Measurements from ENCODE around the gene GON7. TPM values are rescaled to one million over a fixed set of nuclear protein-coding genes. Genes with fewer than 3 reads are reported as not detected.
"Not testable (repeated sequence)": the region's sequence is repeated elsewhere in the genome, so short reads cannot be mapped to it uniquely, and the experiment has no call there.

The GON7 gene
- total and polyA plus RNA-seq, 8 donors, result 4.6 to 14.9 (median 6.2) TPM

GRCh38 chr14:93175492-93175891, 31.4 kb downstream of the GON7 start:
- FAIRE-seq (no peak), DNase-seq (no peak), ATAC-seq (no peak)
- TF ChIP-seq CTCF (IDR thresholded peaks at IDR 0.05), result no peak
- no peaks in the 10 kb centered on the region for H3K36me3 ChIP-seq
- WGBS, 2 donors, result 75 to 82% methylated on average over 6 of the region's 6 CpGs
- no peak overlapping the region for H3K27ac ChIP-seq
- no peaks in the 10 kb centered on the region for H3K9me3 ChIP-seq
- H3K4me1 ChIP-seq, result no peaks in the 10 kb centered on the region
- no peak overlapping the region for H3K4me3 ChIP-seq
- no peaks in the 10 kb centered on the region for H3K27me3 ChIP-seq
- intact Hi-C loops (cut with DNase I), result no loop called here

GRCh38 chr14:93174731-93175130, 32.1 kb downstream of the GON7 start:
- FAIRE-seq; H3K4me3 ChIP-seq; ATAC-seq; intact Hi-C loops (cut with DNase I); H3K27me3 ChIP-seq; H3K36me3 ChIP-seq; H3K9me3 ChIP-seq; H3K4me1 ChIP-seq; DNase-seq: not testable (repeated sequence)
- 75 to 78% methylated on average over 5 of the region's 5 CpGs for WGBS, 2 donors
- H3K27ac ChIP-seq, result peak overlapping the region in 1 of 4 donors; percentile 57

- H3K36me3 ChIP-seq, result no peaks in the 10 kb centered on the region
- intact Hi-C loops (cut with DNase I), result no loop called here
- H3K4me1 ChIP-seq, result no peaks in the 10 kb centered on the region
- DNase-seq (no peak), ATAC-seq (peak in 3 of 4 donors; percentile 35 to 65 (median 62)), FAIRE-seq (no peak)
- no peaks in the 10 kb centered on the region for H3K27me3 ChIP-seq
- H3K9me3 ChIP-seq, result no peaks in the 10 kb centered on the region
- no peak for TF ChIP-seq CTCF (IDR thresholded peaks at IDR 0.05)
- H3K4me3 ChIP-seq, result no peak overlapping the region
- 42 to 44% methylated on average over 10 of the region's 10 CpGs for WGBS, 2 donors
- H3K27ac ChIP-seq, result peak overlapping the region in 2 of 4 donors; percentile 50 to 57
Measured at GRCh38 chr14:93173943-93174395, 32.9 kb downstream of the GON7 start.

- ATAC-seq (no peak), DNase-seq (peak in 1 of 6 donors; percentile 16), FAIRE-seq (no peak)
- no peaks in the 10 kb centered on the region for H3K36me3 ChIP-seq
- TF ChIP-seq CTCF (IDR thresholded peaks at IDR 0.05), result no peak
- no peaks in the 10 kb centered on the region for H3K4me1 ChIP-seq
- WGBS, 2 donors, result 78 to 79% methylated on average over 4 of the region's 4 CpGs
- no peaks in the 10 kb centered on the region for H3K9me3 ChIP-seq
- no peak overlapping the region for H3K27ac ChIP-seq
- no peak overlapping the region for H3K4me3 ChIP-seq
- H3K27me3 ChIP-seq, result no peaks in the 10 kb centered on the region
- intact Hi-C loops (cut with DNase I), result no loop called here
Measured at GRCh38 chr14:93171376-93171775, 35.5 kb downstream of the GON7 start.

GRCh38 chr14:93170141-93170540, 36.7 kb downstream of the GON7 start:
- intact Hi-C loops (cut with DNase I); H3K27me3 ChIP-seq; FAIRE-seq; H3K27ac ChIP-seq; H3K4me1 ChIP-seq; H3K4me3 ChIP-seq; H3K36me3 ChIP-seq; ATAC-seq; H3K9me3 ChIP-seq: not testable (repeated sequence)
- peak in 1 of 6 donors; percentile 38 for DNase-seq
- WGBS, 2 donors, result 94 to 98% methylated on average over 12 to 20 of the region's 20 CpGs

- H3K4me1 ChIP-seq; H3K36me3 ChIP-seq; FAIRE-seq; H3K9me3 ChIP-seq; intact Hi-C loops (cut with DNase I); ATAC-seq; H3K4me3 ChIP-seq; H3K27ac ChIP-seq; H3K27me3 ChIP-seq: not testable (repeated sequence)
- peak in 1 of 6 donors; percentile 6 for DNase-seq
- WGBS, 2 donors, result 83 to 86% methylated on average over 6 of the region's 6 CpGs
Measured at GRCh38 chr14:93169619-93170018, 37.2 kb downstream of the GON7 start.

- intact Hi-C loops (cut with DNase I); H3K27me3 ChIP-seq; H3K4me1 ChIP-seq; H3K36me3 ChIP-seq; H3K27ac ChIP-seq; H3K9me3 ChIP-seq; FAIRE-seq; ATAC-seq; H3K4me3 ChIP-seq: not testable (repeated sequence)
- WGBS, 2 donors, result 88 to 92% methylated on average over 9 of the region's 9 CpGs
- DNase-seq, result peak in 1 of 6 donors; percentile 3
Measured at GRCh38 chr14:93168610-93169009, 38.3 kb downstream of the GON7 start.

- peak in 1 of 6 donors; percentile 19 for DNase-seq
- intact Hi-C loops (cut with DNase I); H3K36me3 ChIP-seq; H3K9me3 ChIP-seq; FAIRE-seq; H3K4me3 ChIP-seq; H3K4me1 ChIP-seq; H3K27me3 ChIP-seq; ATAC-seq: not testable (repeated sequence)
- 74% methylated on average over 26 of the region's 26 CpGs for WGBS, 2 donors
- H3K27ac ChIP-seq, result peak overlapping the region in 3 of 4 donors; percentile 9 to 77 (median 63)
Measured at GRCh38 chr14:93165271-93166265, 41.3 kb downstream of the GON7 start.
